ENCODE results near the gene MYO5B. TPM values are rescaled to one million over a fixed set of nuclear protein-coding genes. Genes with fewer than 3 reads are reported as not detected.
"Not testable (repeated sequence)": the region's sequence is repeated elsewhere in the genome, so short reads cannot be mapped to it uniquely, and the experiment has no call there.

MYO5B gene
- total RNA-seq, 1 donor from 2014 or later = under 0.01 TPM

DNA sequence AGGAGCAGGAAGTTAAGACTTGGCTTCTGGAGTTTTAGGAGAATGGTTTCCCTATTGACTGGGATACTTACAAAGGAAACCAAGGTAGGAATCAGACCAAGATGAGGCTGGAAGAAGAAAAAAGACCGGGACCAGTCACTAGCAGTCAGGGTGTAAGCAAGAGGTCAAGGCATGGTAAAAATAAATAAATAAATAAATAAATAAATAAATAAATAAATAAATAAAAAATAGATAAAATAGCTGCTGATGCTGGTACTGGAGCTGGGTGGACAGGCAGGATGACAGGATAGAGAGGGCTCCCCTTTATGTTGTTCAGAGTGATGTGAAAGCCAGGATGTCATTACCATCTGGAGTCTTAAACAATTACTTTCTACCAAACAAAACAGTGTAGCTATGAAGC lies 89.9 kb downstream of the MYO5B start:
- DNase-seq (ENCODE audit: low read depth in 2 of 2) = no peak

GRCh38 chr18:50104421-50104820 lies 90.5 kb downstream of the MYO5B start:
- no peak for DNase-seq (ENCODE audit: low read depth in 2 of 2)

DNA sequence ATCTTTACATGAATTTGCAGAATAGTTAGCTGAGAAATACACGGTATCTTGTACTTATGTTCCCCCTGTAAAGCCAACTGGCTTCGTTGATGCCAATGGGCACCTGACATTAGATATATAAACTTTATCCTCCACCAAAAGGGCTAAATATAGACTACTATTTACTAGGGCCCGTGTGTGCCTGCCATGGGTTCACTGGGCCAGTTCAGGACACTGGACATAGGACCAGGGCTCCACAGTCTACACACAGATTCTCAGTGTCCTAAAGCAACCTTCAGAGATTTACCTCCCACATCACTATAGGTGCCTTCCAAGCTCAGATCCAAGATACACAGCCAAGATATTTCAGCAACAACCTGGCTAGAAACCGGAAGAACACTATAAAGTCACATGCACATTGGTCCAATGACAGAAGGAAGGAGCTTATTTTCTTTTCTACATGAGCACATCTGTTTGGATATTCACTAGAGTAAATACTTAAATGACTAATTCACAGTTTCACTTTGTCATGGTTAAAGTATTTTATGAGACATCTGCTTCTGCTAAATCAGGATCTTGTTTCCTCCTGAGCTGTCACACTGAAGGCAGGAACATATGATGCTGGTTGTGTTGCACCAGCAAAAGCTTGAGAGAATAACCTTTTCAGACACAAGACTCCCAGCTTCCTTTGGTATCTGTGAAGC lies 95.1 kb downstream of the MYO5B start:
- DNase-seq (ENCODE audit: low read depth in 2 of 2) = peak in 1 of 2 donors; percentile 20

DNA sequence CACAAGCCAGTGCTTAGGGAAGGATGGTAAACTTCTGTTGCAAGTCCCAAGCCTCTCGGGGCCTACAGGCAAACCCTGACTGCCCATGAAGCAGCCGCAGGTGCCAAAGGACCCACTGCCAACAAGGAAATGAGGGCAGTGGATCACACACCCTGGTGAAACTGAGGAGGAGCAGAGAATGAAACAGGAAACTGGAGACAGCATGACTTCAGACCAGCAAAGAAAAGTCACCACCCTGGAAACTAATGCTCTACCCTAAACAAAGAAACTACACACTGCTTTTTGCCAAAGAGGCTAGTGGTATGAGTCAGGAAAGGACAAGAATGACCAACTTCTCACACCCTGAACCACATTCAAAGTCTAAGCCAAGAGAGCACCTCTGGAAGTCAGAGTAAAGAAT lies 97.2 kb downstream of the MYO5B start:
- no peak for DNase-seq (ENCODE audit: low read depth in 2 of 2)

- no peak for DNase-seq (ENCODE audit: low read depth in 2 of 2)
Observed at GRCh38 chr18:50096766-50097435, 98.0 kb downstream of the MYO5B start.

GRCh38 chr18:50094786-50095185 lies 100.2 kb downstream of the MYO5B start:
- DNase-seq (ENCODE audit: low read depth in 2 of 2) = not testable (repeated sequence)

- no peak for DNase-seq (ENCODE audit: low read depth in 2 of 2)
Observed at GRCh38 chr18:50094221-50094773, 100.7 kb downstream of the MYO5B start.

- no peak for DNase-seq (ENCODE audit: low read depth in 2 of 2)
Observed at GRCh38 chr18:50093366-50094064, 101.4 kb downstream of the MYO5B start.

DNA sequence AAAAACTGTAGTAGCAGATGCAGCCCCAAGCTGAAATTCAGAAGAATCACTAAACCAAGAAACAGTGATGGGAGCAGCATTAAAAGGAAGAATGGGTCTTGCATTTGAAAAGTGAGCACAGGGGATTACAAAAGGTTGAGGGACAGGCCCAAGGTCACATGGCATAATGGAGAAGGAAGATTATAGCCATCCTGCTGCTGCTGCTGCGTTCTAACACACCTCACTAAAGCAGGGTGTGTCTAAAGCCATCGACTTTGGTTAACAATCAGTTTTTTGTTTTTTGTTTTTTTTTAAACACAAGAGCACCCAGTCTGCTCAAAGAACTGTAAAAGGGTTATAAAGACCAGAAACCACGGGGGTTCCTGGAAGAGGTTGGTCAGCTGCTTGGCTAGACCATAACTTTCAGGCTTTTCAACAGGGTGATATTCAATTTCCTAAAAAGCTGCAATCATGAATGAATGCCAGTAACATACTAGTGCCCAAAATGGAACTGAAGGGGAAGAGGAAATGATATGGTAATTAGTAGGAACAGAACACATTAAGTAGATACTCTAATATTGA lies 102.6 kb downstream of the MYO5B start:
- DNase-seq (ENCODE audit: low read depth in 2 of 2) = no peak

- DNase-seq (ENCODE audit: low read depth in 2 of 2) = no peak
Observed at GRCh38 chr18:50091509-50092244, 103.3 kb downstream of the MYO5B start.

- DNase-seq (ENCODE audit: low read depth in 2 of 2) = no peak
Observed at GRCh38 chr18:50090370-50091312, 104.3 kb downstream of the MYO5B start.

DNA sequence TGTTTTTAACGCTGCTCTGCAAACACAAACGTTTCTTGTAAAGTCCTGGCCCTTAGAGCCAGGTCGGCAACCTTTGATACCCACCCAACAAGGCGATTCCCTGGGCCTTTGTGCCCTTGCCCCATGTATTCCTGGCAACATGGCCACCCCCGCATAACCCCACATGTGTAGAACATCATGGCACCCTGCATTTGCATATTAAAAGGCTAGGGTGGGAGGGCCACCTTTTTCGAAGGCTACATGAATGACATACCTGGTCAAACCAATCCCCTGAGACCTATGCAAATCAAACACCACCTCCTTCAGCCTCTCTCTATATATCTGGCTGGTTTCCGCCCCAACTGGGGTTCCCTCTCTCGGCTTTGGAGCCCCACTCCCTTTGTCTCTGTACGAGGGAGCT lies 105.2 kb downstream of the MYO5B start:
- no peak for DNase-seq (ENCODE audit: low read depth in 2 of 2)

GRCh38 chr18:50083708-50084107 lies 111.2 kb downstream of the MYO5B start:
- DNase-seq (ENCODE audit: low read depth in 2 of 2) = no peak

DNA sequence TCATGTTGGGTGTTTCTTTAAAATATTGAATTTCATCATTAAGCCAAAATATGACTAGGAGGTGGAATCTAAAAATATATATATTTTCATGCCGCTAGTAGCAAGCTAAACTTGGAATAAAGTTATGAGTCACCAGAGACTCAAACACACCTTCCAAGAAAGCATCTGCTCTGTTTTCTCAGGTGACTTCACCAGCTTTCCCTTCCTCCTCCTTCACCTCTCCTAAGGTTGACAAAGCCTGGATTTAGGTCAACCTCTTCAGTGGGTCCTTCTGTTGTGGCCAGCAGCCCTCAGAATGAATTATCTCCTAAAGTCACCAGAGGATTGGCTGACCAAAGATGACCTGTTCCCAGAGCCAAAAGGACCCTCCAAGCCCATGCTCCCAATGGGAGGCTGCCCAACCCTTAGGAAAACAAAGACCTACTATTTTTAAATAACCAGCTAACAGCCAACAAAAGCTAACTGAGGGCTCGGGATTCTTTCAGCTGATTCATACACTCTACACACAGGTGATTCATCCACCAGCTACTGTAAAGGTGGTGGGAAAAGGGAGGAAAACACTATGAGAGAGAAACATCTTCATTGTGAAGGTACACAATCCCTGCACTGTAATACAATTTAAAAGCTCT lies 113.9 kb downstream of the MYO5B start:
- DNase-seq (ENCODE audit: low read depth in 2 of 2) = no peak

- DNase-seq (ENCODE audit: low read depth in 2 of 2) = no peak
Observed at GRCh38 chr18:50080316-50080715, 114.6 kb downstream of the MYO5B start.

DNA sequence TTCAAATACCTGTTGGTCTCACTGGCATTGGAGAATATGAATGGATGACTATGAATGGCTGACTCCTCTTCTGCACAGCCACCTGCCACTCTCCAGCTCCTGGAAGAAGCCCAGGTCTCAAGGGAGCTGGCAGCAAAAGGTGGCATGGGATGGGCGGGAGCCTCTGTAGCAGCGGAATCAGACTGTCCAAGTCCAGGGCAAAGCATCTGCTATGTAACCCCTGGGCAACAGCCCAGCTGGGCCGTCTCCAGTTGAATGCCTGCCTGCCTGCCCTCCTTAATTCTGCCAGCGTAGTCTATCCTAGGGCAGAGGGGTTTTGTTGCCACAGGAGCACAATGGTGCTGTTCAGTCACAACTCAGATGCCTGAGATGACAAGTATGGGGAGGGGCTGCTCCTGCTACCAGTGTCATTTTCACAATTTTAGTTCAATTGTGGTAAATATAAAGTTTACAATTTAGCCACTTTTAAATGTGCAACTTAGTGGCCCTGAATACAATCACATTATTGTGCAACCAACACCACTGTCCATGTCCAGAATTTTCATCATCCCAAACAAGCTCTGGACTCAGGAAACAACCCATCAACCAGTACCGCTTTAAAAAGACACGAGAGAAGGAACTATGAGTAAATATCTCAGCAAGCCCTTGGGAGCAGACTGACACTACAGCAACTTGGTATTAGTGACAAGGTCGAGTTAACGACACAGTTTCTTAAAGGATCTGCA lies 115.2 kb downstream of the MYO5B start:
- DNase-seq (ENCODE audit: low read depth in 2 of 2) = no peak

DNA sequence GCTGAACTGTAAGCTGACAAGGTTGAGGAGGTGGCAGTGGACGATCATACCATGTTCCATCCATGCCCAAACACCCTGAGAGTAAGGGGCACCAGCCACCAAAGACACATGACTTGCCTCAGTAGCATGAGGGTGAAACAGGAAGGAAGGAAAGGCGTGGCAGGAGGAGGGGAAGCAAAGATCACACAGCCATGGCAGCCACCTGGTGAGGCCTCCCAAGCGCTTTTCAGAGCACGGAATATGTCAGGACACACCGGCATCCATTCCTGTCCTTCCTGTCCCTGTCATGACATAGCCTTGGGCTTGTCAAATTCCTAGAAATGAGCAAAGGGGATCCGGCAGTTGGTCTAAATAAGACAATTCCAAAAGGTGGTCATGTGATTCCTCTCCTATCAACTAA lies 118.7 kb downstream of the MYO5B start:
- no peak for DNase-seq (ENCODE audit: low read depth in 2 of 2)

DNA sequence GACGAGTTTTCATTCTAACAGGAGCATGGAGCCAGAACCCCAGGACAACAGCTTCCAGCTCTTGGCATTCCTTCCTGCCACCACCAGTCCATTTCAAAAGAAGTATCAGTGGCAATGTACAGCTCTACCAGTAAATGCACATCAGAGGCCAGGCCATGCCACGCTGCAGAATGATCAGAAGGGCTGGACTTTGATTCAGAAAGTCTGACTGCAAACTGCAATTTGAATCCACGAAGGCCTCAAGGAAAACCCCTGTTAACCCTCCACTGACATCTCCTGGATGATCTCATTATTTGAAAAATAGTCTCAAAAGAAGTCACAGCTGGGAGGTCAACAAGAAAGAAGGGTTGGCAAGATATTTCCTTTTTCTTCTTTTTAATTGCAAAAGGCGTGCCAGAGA lies 119.2 kb downstream of the MYO5B start:
- DNase-seq (ENCODE audit: low read depth in 2 of 2) = no peak

- no peak for DNase-seq (ENCODE audit: low read depth in 2 of 2)
Observed at GRCh38 chr18:50074404-50074803, 120.5 kb downstream of the MYO5B start.
